Mucosa of rectum (tissue), 2 donors: Measurements from ENCODE around the gene GBF1.
"Not testable (repeated sequence)": the region's sequence is repeated elsewhere in the genome, so short reads cannot be mapped to it uniquely, and the experiment has no call there.

Source experiments
- H3K27ac ChIP-seq, 2 donors: one replicate each; pipeline ENCODE4 v1.7.0; 2013; ENCODE audit warnings: inconsistent platforms in 2 of 2, low read depth in 2 of 2, low read length in 2 of 2
- H3K27me3 ChIP-seq, 2 donors: one replicate each; pipeline ENCODE4 v1.7.0; 2013; ENCODE audit warnings: low read length in 2 of 2; ENCODE audit not compliant: control insufficient read depth in 2 of 2, insufficient read depth in 2 of 2
- H3K36me3 ChIP-seq, 2 donors: one replicate each; pipeline ENCODE4 v1.7.0; 2013; ENCODE audit warnings: low read length in 2 of 2; ENCODE audit not compliant: control insufficient read depth in 2 of 2, insufficient read depth in 2 of 2
- H3K4me1 ChIP-seq, 2 donors: one replicate each; pipeline ENCODE4 v1.7.0; 2013; ENCODE audit warnings: low read length in 2 of 2, mild to moderate bottlenecking in 1 of 2; ENCODE audit not compliant: control insufficient read depth in 2 of 2, insufficient read depth in 2 of 2
- H3K4me3 ChIP-seq, 2 donors: one replicate each; pipeline ENCODE4 v1.7.0; 2013; ENCODE audit warnings: low read length in 2 of 2
- H3K9ac ChIP-seq, 2 donors: one replicate each; pipeline ENCODE4 v1.7.0; 2013; ENCODE audit warnings: low read length in 2 of 2, low read depth in 1 of 2, mild to moderate bottlenecking in 1 of 2
- H3K9me3 ChIP-seq, 2 donors: one replicate each; pipeline ENCODE4 v1.7.0; 2013; ENCODE audit warnings: low read length in 2 of 2; ENCODE audit not compliant: control insufficient read depth in 2 of 2
- donor health status: healthy.
- donor health status: Normal muscosa, but diverticular disease.

The GBF1 gene, protein sequence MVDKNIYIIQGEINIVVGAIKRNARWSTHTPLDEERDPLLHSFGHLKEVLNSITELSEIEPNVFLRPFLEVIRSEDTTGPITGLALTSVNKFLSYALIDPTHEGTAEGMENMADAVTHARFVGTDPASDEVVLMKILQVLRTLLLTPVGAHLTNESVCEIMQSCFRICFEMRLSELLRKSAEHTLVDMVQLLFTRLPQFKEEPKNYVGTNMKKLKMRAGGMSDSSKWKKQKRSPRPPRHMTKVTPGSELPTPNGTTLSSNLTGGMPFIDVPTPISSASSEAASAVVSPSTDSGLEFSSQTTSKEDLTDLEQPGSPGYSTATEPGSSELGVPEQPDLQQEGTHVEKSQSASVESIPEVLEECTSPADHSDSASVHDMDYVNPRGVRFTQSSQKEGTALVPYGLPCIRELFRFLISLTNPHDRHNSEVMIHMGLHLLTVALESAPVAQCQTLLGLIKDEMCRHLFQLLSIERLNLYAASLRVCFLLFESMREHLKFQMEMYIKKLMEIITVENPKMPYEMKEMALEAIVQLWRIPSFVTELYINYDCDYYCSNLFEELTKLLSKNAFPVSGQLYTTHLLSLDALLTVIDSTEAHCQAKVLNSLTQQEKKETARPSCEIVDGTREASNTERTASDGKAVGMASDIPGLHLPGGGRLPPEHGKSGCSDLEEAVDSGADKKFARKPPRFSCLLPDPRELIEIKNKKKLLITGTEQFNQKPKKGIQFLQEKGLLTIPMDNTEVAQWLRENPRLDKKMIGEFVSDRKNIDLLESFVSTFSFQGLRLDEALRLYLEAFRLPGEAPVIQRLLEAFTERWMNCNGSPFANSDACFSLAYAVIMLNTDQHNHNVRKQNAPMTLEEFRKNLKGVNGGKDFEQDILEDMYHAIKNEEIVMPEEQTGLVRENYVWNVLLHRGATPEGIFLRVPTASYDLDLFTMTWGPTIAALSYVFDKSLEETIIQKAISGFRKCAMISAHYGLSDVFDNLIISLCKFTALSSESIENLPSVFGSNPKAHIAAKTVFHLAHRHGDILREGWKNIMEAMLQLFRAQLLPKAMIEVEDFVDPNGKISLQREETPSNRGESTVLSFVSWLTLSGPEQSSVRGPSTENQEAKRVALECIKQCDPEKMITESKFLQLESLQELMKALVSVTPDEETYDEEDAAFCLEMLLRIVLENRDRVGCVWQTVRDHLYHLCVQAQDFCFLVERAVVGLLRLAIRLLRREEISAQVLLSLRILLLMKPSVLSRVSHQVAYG (N-terminal part only)

DNA sequence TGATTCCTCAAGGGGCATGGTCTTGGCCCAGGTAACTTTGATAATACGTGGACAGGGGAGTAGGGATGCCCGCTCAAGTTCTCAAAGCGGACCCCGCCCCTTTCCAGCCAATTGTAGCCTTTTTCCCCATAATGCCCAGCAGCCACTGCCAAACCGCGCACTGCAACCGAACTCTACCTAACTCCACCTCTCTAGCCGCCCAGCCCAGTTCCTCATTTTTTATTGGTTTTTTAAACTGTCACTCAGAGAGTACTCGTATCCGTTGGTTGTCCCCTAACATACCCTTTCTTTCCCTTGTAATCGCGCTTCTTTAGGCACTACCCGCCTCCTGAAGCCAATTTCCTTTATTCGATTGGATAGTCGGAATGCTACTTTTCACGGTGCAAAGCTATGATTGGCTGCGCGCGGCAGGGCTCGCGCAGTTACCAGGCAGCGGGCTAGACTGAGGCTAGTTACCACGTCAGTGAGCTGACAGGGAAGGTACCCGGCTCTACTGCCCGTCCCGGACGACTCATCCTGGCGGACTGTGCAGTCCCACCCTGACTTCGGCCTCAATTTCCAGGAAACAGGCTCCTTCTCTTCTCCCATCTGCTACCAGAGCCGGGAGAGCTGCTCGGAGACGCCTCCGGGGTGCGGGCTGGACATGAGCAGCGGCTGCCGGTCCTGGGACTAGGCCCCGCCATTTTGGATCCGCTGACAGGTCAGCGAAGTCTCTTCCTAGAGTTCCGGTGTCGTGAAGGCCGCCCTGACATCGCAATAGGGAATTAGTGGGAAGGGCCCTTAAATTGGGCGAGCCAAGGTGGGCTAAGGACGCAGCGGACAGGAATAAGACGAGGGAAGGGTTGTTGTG lies at the start of gene GBF1:
Gene GBF1, plus strand, starts transcription at position 451 of the 850 bp plus-strand sequence. CDS start 13,407 bp downstream, outside the sequence.
- peaks cover 36 to 47% of the 10 kb centered on the region in 2 donors for H3K4me1 ChIP-seq
- peak within 1 kb of the TSS; percentile 92 to 93 for H3K27ac ChIP-seq
- H3K36me3 ChIP-seq: peaks cover 0 to 2% of the 10 kb centered on the region in 2 donors
- H3K4me3 ChIP-seq: peak within 1 kb of the TSS; percentile 97 to 100
- H3K9ac ChIP-seq: peak within 1 kb of the TSS; percentile 84 to 90
- H3K27me3 ChIP-seq: peaks cover 4 to 10% of the 10 kb centered on the region in 2 donors
- no peaks in the 10 kb centered on the region for H3K9me3 ChIP-seq

DNA sequence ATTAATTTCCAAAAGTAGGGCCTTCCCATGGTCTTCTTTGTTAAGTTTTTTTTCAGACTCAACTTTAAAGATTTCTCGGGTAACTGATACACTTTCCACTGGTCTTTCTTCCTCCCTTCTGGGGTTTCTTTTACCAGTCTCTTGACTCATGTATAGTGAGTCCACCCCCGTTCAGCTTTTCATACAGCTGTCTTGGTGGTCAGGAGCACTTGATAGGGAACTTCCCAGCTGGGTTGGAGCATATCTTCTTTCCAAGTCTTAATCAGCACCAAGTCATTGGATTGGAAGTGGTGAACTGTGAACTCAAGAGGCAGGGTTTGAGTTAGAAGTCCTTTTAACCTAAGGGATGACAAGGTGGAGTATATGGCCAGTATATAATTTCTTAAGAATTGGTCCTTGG lies 48.4 kb upstream of the GBF1 start:
- no peak overlapping the region for H3K9ac ChIP-seq
- no peak overlapping the region for H3K4me3 ChIP-seq
- H3K9me3 ChIP-seq: no peaks in the 10 kb centered on the region
- no peaks in the 10 kb centered on the region for H3K4me1 ChIP-seq
- H3K36me3 ChIP-seq: no peaks in the 10 kb centered on the region
- H3K27me3 ChIP-seq: no peaks in the 10 kb centered on the region
- H3K27ac ChIP-seq: no peak overlapping the region

DNA sequence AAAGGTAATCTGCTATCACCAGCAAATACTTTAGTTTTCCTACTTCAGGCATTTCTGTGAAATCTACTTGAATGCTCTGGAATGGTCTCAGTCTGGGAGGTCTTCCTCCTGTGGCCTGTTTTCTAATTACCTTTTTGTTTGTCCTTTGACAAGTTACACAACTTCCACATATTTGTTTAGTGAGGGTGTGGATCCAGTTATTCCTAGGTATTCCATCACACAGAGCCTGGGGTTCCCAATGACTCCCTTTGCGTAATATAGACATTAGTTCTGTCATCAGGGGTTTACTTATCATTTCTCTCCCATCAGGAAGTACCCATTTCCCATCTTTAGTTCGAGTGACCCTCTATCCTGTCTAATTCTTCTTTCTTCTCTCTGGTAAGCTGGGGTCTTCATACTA lies 47.3 kb upstream of the GBF1 start:
- H3K27ac ChIP-seq: no peak overlapping the region
- no peaks in the 10 kb centered on the region for H3K36me3 ChIP-seq
- H3K27me3 ChIP-seq: no peaks in the 10 kb centered on the region
- no peak overlapping the region for H3K9ac ChIP-seq
- no peaks in the 10 kb centered on the region for H3K9me3 ChIP-seq
- no peak overlapping the region for H3K4me3 ChIP-seq
- no peaks in the 10 kb centered on the region for H3K4me1 ChIP-seq

DNA sequence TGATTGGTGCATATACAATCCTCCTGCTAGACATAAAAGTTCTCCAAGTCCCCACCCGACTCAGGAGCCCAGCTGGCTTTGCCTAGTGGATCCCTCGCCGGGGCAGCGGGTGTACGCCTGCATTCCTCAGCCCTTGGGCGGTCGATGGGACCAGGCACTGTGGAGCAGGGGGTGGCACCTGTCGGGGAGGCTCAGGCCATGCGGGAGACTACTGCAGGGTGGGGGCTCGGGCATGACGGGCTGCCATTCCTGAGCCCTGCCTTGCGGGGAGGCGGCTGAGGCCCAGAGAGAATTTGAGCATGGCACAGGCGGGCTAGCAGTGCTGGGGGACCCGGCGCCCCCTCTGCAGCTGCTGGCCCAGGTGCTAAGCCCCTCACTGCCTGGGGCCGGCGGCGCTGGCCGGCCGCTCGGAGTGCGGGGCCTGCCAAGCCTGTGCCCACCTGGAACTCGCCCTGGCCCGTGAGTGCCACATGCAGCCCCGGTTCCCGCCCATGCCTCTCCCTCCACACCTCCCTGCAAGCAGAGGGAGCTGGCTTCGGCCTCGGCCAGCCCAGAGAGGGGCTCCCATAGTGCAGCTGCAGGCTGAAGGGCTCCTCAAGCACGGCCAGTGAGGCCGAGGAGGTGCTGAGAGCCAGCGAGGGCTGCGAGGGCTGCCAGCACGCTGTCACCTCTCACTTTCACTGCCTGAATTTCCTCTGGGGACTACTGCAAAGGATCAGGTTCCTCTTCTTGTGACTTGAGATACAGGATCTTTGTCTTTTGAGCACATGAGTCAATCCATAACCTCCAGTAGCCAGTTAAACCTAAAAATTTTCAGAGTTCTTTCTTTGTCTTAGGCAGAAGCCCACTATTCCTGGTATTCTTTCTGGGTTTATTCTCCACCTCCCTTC lies 44.3 kb upstream of the GBF1 start:
- H3K9me3 ChIP-seq: no peaks in the 10 kb centered on the region

DNA sequence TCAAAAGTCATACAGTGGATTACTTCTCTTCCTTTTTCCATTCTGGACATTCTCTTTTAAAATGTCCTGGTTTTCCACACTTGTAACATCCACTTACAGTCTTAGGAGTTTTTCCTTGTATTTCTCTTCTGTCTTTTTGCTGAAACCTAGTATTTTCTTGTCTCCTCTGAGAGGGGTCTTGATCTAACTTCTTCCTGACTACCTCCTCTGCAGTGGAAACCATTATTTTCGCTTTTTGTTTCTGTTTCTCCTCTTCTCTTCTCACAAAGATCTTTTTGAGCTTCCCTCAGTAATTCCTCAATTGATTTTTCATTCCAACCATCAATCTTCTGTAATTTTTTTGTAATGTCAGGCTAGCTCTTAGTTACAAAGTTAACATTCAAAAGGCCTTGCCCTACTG lies 42.9 kb upstream of the GBF1 start:
- Histone ChIP-seq H3K27ac (no peak overlapping the region), H3K4me3 (no peak overlapping the region), H3K9ac (no peak overlapping the region), H3K9me3 (no peaks in the 10 kb centered on the region), H3K27me3 (no peaks in the 10 kb centered on the region), H3K36me3 (no peaks in the 10 kb centered on the region), H3K4me1 (no peaks in the 10 kb centered on the region)

More for the DNA sequence above, 44.3 kb upstream of the GBF1 start:
- Histone ChIP-seq H3K9ac (no peak overlapping the region), H3K27me3 (no peaks in the 10 kb centered on the region), H3K4me3 (no peak overlapping the region), H3K4me1 (no peaks in the 10 kb centered on the region), H3K27ac (no peak overlapping the region), H3K36me3 (no peaks in the 10 kb centered on the region)

DNA sequence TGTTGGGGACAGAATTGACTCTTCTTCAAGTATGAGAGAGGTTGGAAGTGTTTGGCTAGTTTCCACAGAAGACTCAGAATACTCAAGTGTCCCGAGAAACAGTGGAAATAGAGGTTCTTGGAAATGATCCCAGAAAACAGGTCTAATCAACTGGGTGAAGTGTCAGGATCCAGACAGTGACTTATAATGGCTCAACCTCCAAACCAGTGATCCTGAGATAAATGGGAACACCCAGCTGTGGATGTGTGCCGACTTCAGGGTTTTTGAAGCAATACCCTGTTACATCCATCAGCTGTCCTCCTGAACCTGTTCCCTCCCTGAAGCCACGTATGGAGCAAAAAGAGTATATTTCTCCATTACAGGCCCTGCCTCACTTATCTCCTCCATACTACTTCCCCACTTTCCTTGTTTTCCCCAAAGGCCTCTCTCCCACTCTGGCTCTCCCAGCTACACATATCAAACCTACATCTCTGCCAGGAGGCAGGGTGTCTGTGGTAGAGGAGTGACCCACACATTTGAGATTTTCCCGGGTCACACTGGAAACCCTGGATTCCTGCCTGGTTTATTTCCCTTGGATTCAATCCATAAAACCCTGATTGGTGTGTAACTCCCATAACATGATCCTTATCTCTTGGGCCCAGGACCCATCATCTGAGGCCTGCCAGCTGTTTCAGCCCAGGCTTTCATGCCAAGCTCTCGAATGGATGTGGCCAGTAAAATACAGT lies 36.9 kb upstream of the GBF1 start:
- no peaks in the 10 kb centered on the region for H3K4me1 ChIP-seq
- H3K27ac ChIP-seq: no peak overlapping the region
- H3K9ac ChIP-seq: no peak overlapping the region
- H3K9me3 ChIP-seq: no peaks in the 10 kb centered on the region
- no peak overlapping the region for H3K4me3 ChIP-seq
- no peaks in the 10 kb centered on the region for H3K36me3 ChIP-seq
- H3K27me3 ChIP-seq: no peaks in the 10 kb centered on the region

DNA sequence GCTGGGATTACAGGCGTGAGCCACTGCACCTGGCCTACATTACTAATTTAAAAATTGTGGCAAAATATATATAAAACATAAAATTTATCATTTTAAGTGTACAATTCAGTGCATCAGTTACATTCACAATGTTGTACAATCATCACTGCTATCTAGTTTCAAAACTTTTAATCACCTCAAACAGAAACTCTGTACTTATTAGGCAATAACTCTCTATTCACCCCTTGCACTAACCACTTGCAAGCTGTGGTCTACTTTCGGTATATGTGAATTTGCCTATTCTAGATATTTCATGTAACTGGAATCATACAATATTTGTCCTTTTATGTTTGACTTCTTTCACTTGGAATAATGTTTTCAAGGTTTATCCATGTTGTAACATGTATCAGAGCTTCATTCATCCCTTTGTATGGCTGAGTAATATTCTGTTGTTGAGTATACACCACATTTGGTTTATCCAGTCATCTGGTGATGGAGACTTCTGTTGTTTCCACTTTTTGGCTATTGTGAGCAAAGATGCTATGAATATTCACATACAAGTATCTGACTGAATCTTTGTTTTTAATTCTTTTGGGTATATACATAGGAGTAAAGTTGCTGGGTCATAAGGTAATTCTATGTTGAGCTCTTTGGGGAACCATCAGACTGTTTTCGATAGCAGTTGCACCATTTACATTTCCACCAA lies 33.6 kb upstream of the GBF1 start:
- no peak overlapping the region for H3K27ac ChIP-seq
- H3K4me3 ChIP-seq: no peak overlapping the region
- no peaks in the 10 kb centered on the region for H3K36me3 ChIP-seq
- H3K9ac ChIP-seq: no peak overlapping the region
- no peaks in the 10 kb centered on the region for H3K27me3 ChIP-seq
- no peaks in the 10 kb centered on the region for H3K4me1 ChIP-seq
- no peaks in the 10 kb centered on the region for H3K9me3 ChIP-seq

DNA sequence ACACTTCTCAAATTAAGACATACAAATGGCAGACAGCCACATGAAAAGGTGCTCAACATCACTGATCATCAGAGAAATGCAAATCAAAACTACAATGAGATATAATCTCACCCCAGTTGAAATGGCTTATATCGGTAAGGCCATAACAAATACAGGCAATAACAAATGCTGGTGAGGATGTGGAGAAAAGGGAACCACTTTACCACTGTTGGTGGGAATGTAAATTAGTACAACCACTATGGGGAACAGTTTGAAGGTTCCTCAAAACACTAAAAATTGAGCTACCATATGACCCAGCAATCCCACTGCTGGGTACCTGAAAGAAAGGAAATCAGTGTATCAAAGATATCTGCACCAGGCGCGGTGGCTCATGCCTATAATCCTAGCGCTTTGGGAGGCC lies 31.7 kb upstream of the GBF1 start:
- H3K27ac ChIP-seq, H3K27me3 ChIP-seq, H3K4me3 ChIP-seq: not testable (repeated sequence)

More for the DNA sequence above, 31.7 kb upstream of the GBF1 start:
- not testable (repeated sequence) for H3K36me3 ChIP-seq, H3K4me1 ChIP-seq, H3K9me3 ChIP-seq, H3K9ac ChIP-seq
